Raji (cell line): ENCODE data around the gene DHRSX.

Experiments
- POLR2A ChIP-seq: IDR thresholded peaks from 2 replicates; pipeline ENCODE4 v1.6.1; 2011; ENCODE audit warnings: low read depth, low read length, control low read depth; ENCODE audit not compliant: insufficient read depth

DHRSX gene

GRCh38 chrX:2418000-2418399 is 82.8 kb downstream of the DHRSX start:
- TF ChIP-seq POLR2A: no peak

- TF ChIP-seq POLR2A: no peak
Observed at GRCh38 chrX:2416851-2417604, 83.7 kb downstream of the DHRSX start.

DNA sequence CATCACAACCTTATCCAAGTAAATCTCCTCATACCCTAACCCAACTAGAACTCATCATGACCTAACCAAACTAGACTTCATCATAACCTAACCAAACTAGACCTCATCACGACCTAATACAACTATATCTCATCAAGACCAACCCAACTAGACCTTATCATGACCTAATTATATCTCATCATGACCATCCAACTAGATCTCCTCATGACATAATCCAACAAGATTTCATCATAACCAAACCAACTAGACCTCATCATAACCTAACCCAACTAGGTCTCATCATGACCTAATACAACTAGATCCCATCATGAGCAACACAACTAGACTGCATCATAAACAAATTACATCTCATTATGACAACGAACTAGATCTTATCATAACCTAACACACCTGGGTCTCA is 86.4 kb downstream of the DHRSX start:
- no peak for TF ChIP-seq POLR2A

DNA sequence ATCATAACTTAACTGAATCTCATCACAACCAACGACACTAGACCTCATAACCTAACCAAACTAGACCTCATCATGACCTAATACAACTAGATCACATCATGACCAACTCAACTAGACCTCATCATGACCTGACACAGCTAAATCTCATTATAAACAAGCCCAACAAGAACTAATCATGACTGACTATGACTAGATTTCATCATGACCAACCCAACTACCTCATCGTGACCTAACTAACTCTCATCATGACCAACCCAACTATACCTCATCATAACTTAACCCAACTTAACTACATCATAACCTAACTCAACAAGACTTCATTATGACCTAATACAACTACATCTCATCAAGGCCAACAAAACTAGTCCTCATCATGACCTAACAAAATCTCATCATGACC is 86.8 kb downstream of the DHRSX start:
- no peak for TF ChIP-seq POLR2A

DNA sequence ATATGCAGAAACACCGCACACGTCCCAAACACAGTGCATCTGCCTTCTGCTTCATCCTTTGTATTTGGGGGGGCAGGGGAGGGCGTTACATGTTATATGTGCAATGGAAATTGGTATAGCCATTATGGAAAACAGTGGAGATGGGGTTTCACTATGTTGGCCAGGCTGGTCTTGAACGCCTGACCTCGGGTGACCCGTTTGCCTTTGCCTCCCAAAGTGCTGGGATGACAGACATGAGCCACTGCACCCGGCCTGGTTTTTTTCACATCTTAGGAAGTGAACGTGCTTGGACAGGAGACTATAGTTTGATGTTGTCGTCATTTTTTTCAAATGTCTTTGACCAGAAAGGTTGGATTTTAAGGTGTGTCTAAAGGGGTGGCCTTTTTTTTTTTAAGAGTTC is 88.6 kb downstream of the DHRSX start:
- TF ChIP-seq POLR2A: no peak

- no peak for TF ChIP-seq POLR2A
Observed at GRCh38 chrX:2410279-2411020, 90.3 kb downstream of the DHRSX start.

DNA sequence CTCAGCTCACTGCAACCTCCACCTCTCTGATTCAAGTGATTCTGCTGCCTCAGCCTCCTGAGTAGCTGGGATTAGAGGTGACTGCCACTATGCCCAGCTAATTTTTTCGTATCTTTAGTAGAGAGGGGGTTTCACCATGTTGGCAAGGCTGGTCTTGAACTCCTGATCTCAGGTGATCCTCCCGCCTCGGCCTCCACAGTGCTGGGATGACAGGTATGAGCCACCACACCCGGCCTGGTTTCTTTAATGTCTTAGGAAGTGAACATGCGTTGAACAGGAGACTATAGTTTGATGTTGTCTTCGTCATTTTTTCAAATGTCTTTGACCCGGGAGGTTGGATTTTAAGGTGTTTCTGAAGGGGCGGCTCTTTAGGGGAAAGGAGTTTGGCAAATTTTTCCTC is 91.0 kb downstream of the DHRSX start:
- no peak for TF ChIP-seq POLR2A

DNA sequence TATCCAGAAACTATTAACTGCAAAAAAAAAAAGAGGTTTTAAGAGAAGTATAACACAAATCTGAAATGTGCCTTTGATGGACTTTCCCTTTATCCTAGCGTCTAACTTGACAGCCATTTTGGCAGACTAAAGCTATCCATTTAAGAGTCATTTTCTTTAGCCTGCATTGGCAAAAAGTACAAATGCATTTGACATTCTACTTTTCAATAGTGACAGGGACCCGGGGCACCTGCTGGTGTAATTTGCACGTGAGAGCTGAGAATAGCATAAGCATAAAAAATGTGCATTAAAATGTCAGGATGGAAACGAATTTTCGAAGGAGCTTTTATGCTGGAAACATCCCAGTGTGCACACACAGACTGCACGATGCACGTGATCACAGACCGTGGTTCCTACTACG is 91.9 kb downstream of the DHRSX start:
- TF ChIP-seq POLR2A: no peak

GRCh38 chrX:2406891-2407518 is 93.8 kb downstream of the DHRSX start:
- no peak for TF ChIP-seq POLR2A

GRCh38 chrX:2404776-2405175 is 96.0 kb downstream of the DHRSX start:
- TF ChIP-seq POLR2A: no peak

- no peak for TF ChIP-seq POLR2A
Observed at GRCh38 chrX:2402361-2402690, 98.5 kb downstream of the DHRSX start.

DNA sequence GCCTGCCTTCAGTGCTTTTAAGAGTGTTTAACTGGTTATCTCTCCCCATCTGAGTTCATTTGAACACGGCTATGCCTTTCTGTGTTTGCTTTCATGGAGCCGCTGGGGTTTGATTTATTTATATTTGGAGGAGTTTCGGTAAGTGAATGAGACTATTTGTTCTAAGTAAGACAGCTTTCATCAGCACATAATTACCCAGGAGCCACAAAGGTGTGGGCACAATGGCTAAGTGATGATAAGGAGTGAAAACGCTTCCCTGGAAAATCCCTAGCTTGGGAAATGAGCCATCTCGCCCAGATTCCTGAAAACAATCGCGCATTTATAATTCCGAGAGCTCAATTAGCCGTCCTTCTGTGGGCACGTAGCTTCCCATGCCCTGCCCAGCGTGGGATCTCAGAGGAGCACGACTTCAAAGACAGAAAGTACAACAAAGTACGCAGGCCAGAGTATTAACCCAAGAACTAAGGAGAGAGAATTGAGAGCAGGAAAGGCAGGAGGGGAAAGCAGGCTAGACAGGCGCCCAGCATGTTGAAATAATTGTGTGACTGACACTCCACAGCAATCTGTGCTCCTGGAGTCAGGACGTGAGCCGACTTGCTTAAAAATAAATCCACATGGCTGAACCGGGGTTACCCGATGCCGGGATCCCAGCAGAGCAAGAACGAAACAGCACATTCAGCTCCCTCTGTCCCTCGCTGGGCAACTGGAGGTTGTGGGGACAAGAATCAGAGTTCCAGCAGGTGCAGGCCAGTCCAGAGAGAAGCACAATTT is 99.0 kb downstream of the DHRSX start:
- no peak for TF ChIP-seq POLR2A

DNA sequence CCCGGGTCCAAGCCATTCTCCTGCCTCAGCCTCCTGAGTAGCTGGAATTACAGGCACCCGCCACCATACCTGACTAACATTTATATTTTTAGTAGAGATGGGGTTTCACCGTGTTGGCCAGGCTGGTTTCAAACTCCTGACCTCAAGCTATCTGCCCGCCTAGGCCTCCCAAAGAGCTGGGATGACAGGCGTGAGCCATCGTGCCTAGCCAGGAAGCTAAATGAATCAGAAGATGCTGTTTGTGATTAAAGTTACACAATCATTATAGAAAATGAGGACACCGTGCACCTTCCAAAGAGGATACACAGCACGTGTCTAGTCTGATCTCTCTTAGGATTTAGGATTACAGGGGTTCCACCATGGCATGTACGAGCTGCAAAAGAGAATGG is 99.6 kb downstream of the DHRSX start:
- TF ChIP-seq POLR2A: no peak

DNA sequence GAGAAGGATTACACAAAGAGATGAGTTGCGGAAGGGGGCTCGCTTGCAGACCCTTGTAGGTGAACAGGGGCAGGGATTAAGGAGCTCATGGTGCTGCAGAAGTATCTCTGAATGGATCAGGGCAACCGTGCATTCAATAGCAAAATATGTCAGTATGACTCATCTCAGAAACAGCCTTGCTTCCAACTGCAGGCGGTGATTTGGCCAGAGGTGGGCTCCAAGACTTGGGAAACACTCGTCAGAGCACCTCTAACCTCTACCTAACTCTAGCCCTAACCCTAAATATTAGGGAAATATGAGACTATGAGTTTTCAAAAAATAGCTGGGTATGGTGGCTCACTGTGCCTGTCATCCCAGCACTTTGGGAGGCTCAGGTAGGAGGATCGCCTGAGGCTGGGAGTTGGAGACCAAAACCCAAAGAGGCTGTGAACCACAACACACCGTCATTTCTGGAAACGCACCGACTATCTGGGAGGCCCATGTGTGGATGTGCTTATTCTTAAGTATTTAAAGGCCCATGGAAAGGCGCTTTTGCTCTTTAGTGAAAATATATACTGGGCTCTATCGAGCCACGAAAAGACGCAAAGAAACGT is 102.6 kb downstream of the DHRSX start:
- no peak for TF ChIP-seq POLR2A
